ENCODE results near the gene RNF157. TPM values are rescaled to one million over a fixed set of nuclear protein-coding genes. Genes with fewer than 3 reads are reported as not detected.

RNF157 gene
- total RNA-seq, 1 experiment from 2014 or later, result 11.2 TPM

DNA sequence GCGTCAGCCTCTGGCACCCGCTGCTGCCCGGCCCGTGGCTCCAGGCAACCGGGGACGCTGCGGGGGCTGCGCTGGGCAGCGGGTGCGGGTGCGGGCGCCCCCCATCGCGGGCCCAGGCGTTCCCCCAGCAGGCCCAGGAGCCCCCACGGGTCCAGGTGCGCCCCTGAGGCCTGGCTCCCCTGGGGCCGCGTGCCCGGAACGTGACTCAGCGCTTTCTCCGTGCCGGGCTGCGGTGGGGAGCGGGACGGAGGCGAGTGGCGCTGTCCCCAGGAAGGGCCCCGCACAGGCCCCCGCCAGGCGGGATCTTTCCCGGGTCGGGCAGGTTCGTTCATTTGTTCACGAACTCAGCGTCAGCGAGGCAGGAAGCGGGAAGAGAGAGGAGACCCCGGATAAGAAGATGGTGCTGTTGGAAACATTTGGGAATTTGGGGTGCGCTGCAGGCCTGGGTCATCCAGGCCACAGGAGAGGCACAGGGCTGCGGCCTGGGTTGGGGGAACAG lies 118.3 kb downstream of the RNF157 start (continued):
- TF ChIP-seq, protein P1, sequence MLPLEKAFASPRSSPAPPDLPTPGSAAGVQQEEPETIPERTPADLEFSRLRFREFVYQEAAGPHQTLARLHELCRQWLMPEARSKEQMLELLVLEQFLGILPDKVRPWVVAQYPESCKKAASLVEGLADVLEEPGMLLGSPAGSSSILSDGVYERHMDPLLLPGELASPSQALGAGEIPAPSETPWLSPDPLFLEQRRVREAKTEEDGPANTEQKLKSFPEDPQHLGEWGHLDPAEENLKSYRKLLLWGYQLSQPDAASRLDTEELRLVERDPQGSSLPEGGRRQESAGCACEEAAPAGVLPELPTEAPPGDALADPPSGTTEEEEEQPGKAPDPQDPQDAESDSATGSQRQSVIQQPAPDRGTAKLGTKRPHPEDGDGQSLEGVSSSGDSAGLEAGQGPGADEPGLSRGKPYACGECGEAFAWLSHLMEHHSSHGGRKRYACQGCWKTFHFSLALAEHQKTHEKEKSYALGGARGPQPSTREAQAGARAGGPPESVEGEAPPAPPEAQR (CRISPR knock-in tag; IDR thresholded peaks at IDR 0.05), result no peak
- TF ChIP-seq ATF1 (CRISPR knock-in tag; IDR thresholded peaks at IDR 0.05) (no peak), PRRX2 (CRISPR knock-in tag; IDR thresholded peaks at IDR 0.05) (no peak), ZNF317 (CRISPR knock-in tag; IDR thresholded peaks at IDR 0.05; ENCODE audit: borderline replicate concordance, low read depth) (0 out of 2 replicates have a peak, but pooled peaks have one; percentile 53), RELA (CRISPR knock-in tag; IDR thresholded peaks at IDR 0.05; ENCODE audit: borderline replicate concordance) (peak; percentile 73; the same call in 1 of the 2 replicates), SMAD4 (CRISPR knock-in tag; IDR thresholded peaks at IDR 0.05) (no peak), CREB1 (CRISPR knock-in tag; IDR thresholded peaks at IDR 0.05) (no peak), GABPB1 (CRISPR knock-in tag; IDR thresholded peaks at IDR 0.05) (no peak), TCF7 (CRISPR knock-in tag; IDR thresholded peaks at IDR 0.05; ENCODE audit: low read depth) (no peak), RORB (CRISPR knock-in tag; IDR thresholded peaks at IDR 0.05) (no peak), ZNF671 (CRISPR knock-in tag; IDR thresholded peaks at IDR 0.05) (no peak), NR1H2 (CRISPR knock-in tag; IDR thresholded peaks at IDR 0.05) (no peak), CREM (CRISPR knock-in tag; IDR thresholded peaks at IDR 0.05) (no peak), ZNF396 (CRISPR knock-in tag; IDR thresholded peaks at IDR 0.05; ENCODE audit: borderline replicate concordance) (no peak), HMGA2 (CRISPR knock-in tag; IDR thresholded peaks at IDR 0.05) (no peak), ETV6 (CRISPR knock-in tag; IDR thresholded peaks at IDR 0.05) (no peak), FOXK1 (CRISPR knock-in tag; IDR thresholded peaks at IDR 0.05) (peak; percentile 68; the same call in 1 of the 2 replicates)
- TF ChIP-seq, protein P2, sequence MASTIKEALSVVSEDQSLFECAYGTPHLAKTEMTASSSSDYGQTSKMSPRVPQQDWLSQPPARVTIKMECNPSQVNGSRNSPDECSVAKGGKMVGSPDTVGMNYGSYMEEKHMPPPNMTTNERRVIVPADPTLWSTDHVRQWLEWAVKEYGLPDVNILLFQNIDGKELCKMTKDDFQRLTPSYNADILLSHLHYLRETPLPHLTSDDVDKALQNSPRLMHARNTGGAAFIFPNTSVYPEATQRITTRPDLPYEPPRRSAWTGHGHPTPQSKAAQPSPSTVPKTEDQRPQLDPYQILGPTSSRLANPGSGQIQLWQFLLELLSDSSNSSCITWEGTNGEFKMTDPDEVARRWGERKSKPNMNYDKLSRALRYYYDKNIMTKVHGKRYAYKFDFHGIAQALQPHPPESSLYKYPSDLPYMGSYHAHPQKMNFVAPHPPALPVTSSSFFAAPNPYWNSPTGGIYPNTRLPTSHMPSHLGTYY (CRISPR knock-in tag; IDR thresholded peaks at IDR 0.05), result no peak
- TF ChIP-seq, protein P3, sequence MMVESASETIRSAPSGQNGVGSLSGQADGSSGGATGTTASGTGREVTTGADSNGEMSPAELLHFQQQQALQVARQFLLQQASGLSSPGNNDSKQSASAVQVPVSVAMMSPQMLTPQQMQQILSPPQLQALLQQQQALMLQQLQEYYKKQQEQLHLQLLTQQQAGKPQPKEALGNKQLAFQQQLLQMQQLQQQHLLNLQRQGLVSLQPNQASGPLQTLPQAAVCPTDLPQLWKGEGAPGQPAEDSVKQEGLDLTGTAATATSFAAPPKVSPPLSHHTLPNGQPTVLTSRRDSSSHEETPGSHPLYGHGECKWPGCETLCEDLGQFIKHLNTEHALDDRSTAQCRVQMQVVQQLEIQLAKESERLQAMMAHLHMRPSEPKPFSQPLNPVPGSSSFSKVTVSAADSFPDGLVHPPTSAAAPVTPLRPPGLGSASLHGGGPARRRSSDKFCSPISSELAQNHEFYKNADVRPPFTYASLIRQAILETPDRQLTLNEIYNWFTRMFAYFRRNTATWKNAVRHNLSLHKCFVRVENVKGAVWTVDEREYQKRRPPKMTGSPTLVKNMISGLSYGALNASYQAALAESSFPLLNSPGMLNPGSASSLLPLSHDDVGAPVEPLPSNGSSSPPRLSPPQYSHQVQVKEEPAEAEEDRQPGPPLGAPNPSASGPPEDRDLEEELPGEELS (CRISPR knock-in tag; IDR thresholded peaks at IDR 0.05), result no peak
- TF ChIP-seq, protein P4, sequence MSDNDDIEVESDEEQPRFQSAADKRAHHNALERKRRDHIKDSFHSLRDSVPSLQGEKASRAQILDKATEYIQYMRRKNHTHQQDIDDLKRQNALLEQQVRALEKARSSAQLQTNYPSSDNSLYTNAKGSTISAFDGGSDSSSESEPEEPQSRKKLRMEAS (CRISPR knock-in tag; IDR thresholded peaks at IDR 0.05), result peak; percentile 52; the same call in 1 of the 2 replicates
- TF ChIP-seq, protein P5, sequence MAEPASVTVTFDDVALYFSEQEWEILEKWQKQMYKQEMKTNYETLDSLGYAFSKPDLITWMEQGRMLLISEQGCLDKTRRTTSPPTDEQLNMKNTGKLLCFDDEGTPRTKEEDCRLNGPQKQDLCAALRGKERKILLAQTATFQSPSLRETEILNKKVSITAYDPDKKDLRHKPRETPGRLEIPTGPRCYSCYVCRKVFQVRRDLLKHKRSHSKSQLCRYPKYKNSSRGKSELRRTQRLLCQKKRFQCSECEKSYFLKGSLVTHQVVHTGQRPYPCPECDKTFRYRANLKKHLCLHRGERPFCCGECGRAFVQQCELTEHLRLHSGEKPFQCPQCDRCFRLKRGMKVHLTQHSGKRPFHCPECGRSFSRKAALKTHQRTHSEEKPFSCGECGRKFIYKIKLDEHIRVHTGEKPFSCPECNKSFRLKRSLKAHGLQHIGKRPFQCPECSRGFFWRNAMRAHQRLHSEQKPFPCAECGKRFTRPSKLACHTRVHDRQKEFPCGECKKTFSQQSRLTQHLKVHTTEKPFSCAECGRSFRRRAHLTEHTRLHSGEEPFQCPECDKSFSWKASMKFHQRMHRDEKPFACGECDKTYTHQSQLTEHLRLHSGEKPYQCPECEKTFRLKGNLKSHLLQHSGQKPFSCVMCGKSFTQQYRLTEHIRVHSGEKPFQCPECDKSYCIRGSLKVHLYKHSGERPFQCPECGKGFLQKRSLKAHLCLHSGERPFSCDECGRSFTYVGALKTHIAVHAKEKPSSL (CRISPR knock-in tag; conservative IDR thresholded peaks at IDR 0.05), result no peak
- TF ChIP-seq, protein P6, sequence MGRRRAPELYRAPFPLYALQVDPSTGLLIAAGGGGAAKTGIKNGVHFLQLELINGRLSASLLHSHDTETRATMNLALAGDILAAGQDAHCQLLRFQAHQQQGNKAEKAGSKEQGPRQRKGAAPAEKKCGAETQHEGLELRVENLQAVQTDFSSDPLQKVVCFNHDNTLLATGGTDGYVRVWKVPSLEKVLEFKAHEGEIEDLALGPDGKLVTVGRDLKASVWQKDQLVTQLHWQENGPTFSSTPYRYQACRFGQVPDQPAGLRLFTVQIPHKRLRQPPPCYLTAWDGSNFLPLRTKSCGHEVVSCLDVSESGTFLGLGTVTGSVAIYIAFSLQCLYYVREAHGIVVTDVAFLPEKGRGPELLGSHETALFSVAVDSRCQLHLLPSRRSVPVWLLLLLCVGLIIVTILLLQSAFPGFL (CRISPR knock-in tag; IDR thresholded peaks at IDR 0.05; ENCODE audit: borderline replicate concordance), result no peak
